Sigmoid colon (tissue), 7 donors: ENCODE data around the gene PCNX1. TPM values are rescaled to one million over a fixed set of nuclear protein-coding genes. Genes with fewer than 3 reads are reported as not detected.

Experiments
- DNase-seq: peaks from one replicate; pipeline ENCODE4 v3.0.0-alpha.2; 2019
- H3K27ac ChIP-seq, 4 donors: fragments of 200-600 bp; sonication (generic); one replicate each; pipeline ENCODE4 v1.5.1; 2016 to 2019; ENCODE audit warnings: mild to moderate bottlenecking in 1 of 4
- H3K27me3 ChIP-seq, 3 donors: fragments of 200-600 bp; sonication (generic); one replicate each; pipeline ENCODE4 v1.5.1; 2019; ENCODE audit warnings: mild to moderate bottlenecking in 1 of 3
- H3K36me3 ChIP-seq, 4 donors: fragments of 200-600 bp; sonication (generic); one replicate each; pipeline ENCODE4 v1.5.1; 2016 to 2019
- H3K4me1 ChIP-seq, 4 donors: fragments of 200-600 bp; sonication (generic); one replicate each; pipeline ENCODE4 v1.5.1; 2017 to 2019
- H3K4me3 ChIP-seq, 4 donors: fragments of 200-600 bp; sonication (generic); one replicate each; pipeline ENCODE4 v1.5.1; 2017 to 2019; ENCODE audit warnings: mild to moderate bottlenecking in 2 of 4, moderate library complexity in 1 of 4
- H3K9me3 ChIP-seq, 4 donors: fragments of 200-600 bp in 3 of 4; sonication (generic) in 3 of 4; one replicate each; pipeline versions ENCODE4 v1.5.1 to v1.6.1; 2013 to 2019
- CTCF ChIP-seq, 4 experiments: fragments of 450-650 bp in 3 of 4; fragments of 200-600 bp in 1 of 4; IDR thresholded peaks; one replicate each; pipeline ENCODE4 v1.5.1; 2016 to 2019; ENCODE audit warnings: antibody characterized with exemption in 4 of 4, mild to moderate bottlenecking in 3 of 4, moderate library complexity in 2 of 4
- EP300 ChIP-seq, 4 donors: sonication (generic); formaldehyde crosslinking; IDR thresholded peaks; one replicate each; pipeline ENCODE4 v1.6.1; 2017; ENCODE audit warnings: antibody characterized with exemption in 4 of 4
- POLR2A ChIP-seq, 2 donors: fragments of 450-650 bp; IDR thresholded peaks; one replicate each; pipeline ENCODE4 v1.6.1; 2016; ENCODE audit warnings: antibody characterized with exemption in 2 of 2, mild to moderate bottlenecking in 2 of 2, moderate library complexity in 2 of 2
- POLR2AphosphoS5 ChIP-seq, 4 donors: sonication (generic); formaldehyde crosslinking; IDR thresholded peaks; one replicate each; pipeline ENCODE4 v1.6.1; 2017; ENCODE audit warnings: antibody characterized with exemption in 4 of 4
- WGBS, 2 donors: extraction: QIAGEN DNeasy Blood & Tissue Kit; methylation state at CpG; one replicate each; pipeline ENCODE4 v1.1.7; 2013; 5-methylcytosine and 5-hydroxymethylcytosine counted together
- intact Hi-C: fragments of 100-400 bp; cut with DNase I; formaldehyde crosslinking; loops from one replicate; pipeline ENCODE4 v1.15.1; 2023
- polyA plus RNA-seq, 3 donors: library from polyadenylated mRNA; stranded (reverse); fragments of 200-250 nt; gene quantifications; one replicate each; pipeline ENCODE4 v1.2.3, GENCODE V29; 2013
- total RNA-seq, 4 donors: library from RNA; depleted of rRNA; stranded (reverse); fragments of >200 nt; gene quantifications; one replicate each; pipeline ENCODE4 v1.1.0, GENCODE V29; 2016
- donor health status: healthy with polysubstance abuse.
- donor health status: Bipolar disorder and iron deficiency.
- donor health status: healthy.

PCNX1 gene
- total and polyA plus RNA-seq, 7 donors = 1.2 to 73.9 (median 62.8) TPM

GRCh38 chr14:71115821-71116567 lies 208.7 kb downstream of the PCNX1 start:
- Histone ChIP-seq H3K36me3 (peaks cover 0 to 4% (median 0%) of the 10 kb centered on the region in 4 donors), H3K27me3 (no peaks in the 10 kb centered on the region), H3K4me3 (no peak overlapping the region), H3K4me1 (peaks cover 0 to 29% (median 26%) of the 10 kb centered on the region in 4 donors), H3K9me3 (no peaks in the 10 kb centered on the region), H3K27ac (peak overlapping the region in 2 of 4 donors; percentile 52 to 71)
- no peak for DNase-seq
- WGBS, 2 donors = 56 to 79% methylated on average over 7 of the region's 7 CpGs
- TF ChIP-seq EP300 (IDR thresholded peaks at IDR 0.05) (no peak), POLR2A (IDR thresholded peaks at IDR 0.05) (no peak), POLR2AphosphoS5 (IDR thresholded peaks at IDR 0.05) (no peak), CTCF (IDR thresholded peaks at IDR 0.05) (no peak)
- intact Hi-C loops = no loop called here

- TF ChIP-seq POLR2A (IDR thresholded peaks at IDR 0.05) (no peak), POLR2AphosphoS5 (IDR thresholded peaks at IDR 0.05) (peak in 1 of 4 donors; percentile 17)
- DNase-seq = no peak
- intact Hi-C loops = no loop called here
- no peaks in the 10 kb centered on the region for H3K9me3 ChIP-seq
- peak overlapping the region in 3 of 4 donors; percentile 0 to 71 (median 52) for H3K27ac ChIP-seq
- WGBS, 2 donors = 16 to 50% methylated on average over 8 of the region's 8 CpGs
- H3K4me1 ChIP-seq = peaks cover 0 to 29% (median 26%) of the 10 kb centered on the region in 4 donors
- H3K4me3 ChIP-seq = no peak overlapping the region
- H3K27me3 ChIP-seq = no peaks in the 10 kb centered on the region
- H3K36me3 ChIP-seq = no peaks in the 10 kb centered on the region
These were observed 209.4 kb downstream of the PCNX1 start for GRCh38 chr14:71116568-71117122.

GRCh38 chr14:71117839-71118743 lies 210.8 kb downstream of the PCNX1 start:
- Histone ChIP-seq H3K4me3 (no peak overlapping the region), H3K4me1 (peaks cover 0 to 29% (median 26%) of the 10 kb centered on the region in 4 donors), H3K27me3 (no peaks in the 10 kb centered on the region), H3K27ac (peak overlapping the region in 3 of 4 donors; percentile 38 to 71 (median 64)), H3K9me3 (no peaks in the 10 kb centered on the region), H3K36me3 (no peaks in the 10 kb centered on the region)
- TF ChIP-seq POLR2AphosphoS5 (IDR thresholded peaks at IDR 0.05) = no peak
- TF ChIP-seq EP300 (IDR thresholded peaks at IDR 0.05) = no peak
- TF ChIP-seq CTCF (IDR thresholded peaks at IDR 0.05) = no peak
- 41 to 67% methylated on average over 10 of the region's 10 CpGs for WGBS, 2 donors
- intact Hi-C loops = no loop called here
- no peak for DNase-seq

- TF ChIP-seq EP300 (IDR thresholded peaks at IDR 0.05) = no peak
- TF ChIP-seq POLR2A (IDR thresholded peaks at IDR 0.05) = no peak
- no peak for TF ChIP-seq CTCF (IDR thresholded peaks at IDR 0.05)
- no peak for TF ChIP-seq POLR2AphosphoS5 (IDR thresholded peaks at IDR 0.05)
- Histone ChIP-seq H3K9me3 (no peaks in the 10 kb centered on the region), H3K27ac (peak overlapping the region in 2 of 4 donors; percentile 64 to 71), H3K27me3 (no peaks in the 10 kb centered on the region), H3K36me3 (no peaks in the 10 kb centered on the region), H3K4me1 (peaks cover 0 to 29% (median 26%) of the 10 kb centered on the region in 4 donors), H3K4me3 (no peak overlapping the region)
- intact Hi-C loops = no loop called here
- 95% methylated on average over 1 of the region's 1 CpG for WGBS, 2 donors
- DNase-seq = no peak
These were observed 211.8 kb downstream of the PCNX1 start for GRCh38 chr14:71119075-71119474.

- WGBS, 2 donors = 94 to 98% methylated on average over 1 of the region's 1 CpG
- Histone ChIP-seq H3K4me3 (no peak overlapping the region), H3K9me3 (no peaks in the 10 kb centered on the region), H3K27ac (no peak overlapping the region), H3K27me3 (no peaks in the 10 kb centered on the region), H3K4me1 (peaks cover 0 to 29% (median 26%) of the 10 kb centered on the region in 4 donors), H3K36me3 (no peaks in the 10 kb centered on the region)
- no peak for TF ChIP-seq CTCF (IDR thresholded peaks at IDR 0.05)
- TF ChIP-seq EP300 (IDR thresholded peaks at IDR 0.05) = no peak
- TF ChIP-seq POLR2A (IDR thresholded peaks at IDR 0.05) = no peak
- TF ChIP-seq POLR2AphosphoS5 (IDR thresholded peaks at IDR 0.05) = no peak
- intact Hi-C loops = no loop called here
- no peak for DNase-seq
These were observed 212.6 kb downstream of the PCNX1 start for GRCh38 chr14:71119832-71120231.
